GM15510 (cell line): ENCODE data around the gene IQSEC1.

Source experiments
- POLR2A ChIP-seq: IDR thresholded peaks from 3 replicates; pipeline ENCODE4 v1.6.1; 2011; ENCODE audit warnings: borderline replicate concordance; ENCODE audit not compliant: insufficient read length; ENCODE audit errors: extremely low read depth

The IQSEC1 gene

GRCh38 chr3:12964711-12965612 is 108.3 kb downstream of the IQSEC1 start:
- TF ChIP-seq POLR2A = no peak

GRCh38 chr3:12963922-12964701 is 109.1 kb downstream of the IQSEC1 start:
- no peak for TF ChIP-seq POLR2A

- no peak for TF ChIP-seq POLR2A
These were observed 109.9 kb downstream of the IQSEC1 start for GRCh38 chr3:12963231-12963896.

- no peak for TF ChIP-seq POLR2A
These were observed 110.9 kb downstream of the IQSEC1 start for GRCh38 chr3:12962292-12962691.

GRCh38 chr3:12961697-12962036 is 111.6 kb downstream of the IQSEC1 start:
- TF ChIP-seq POLR2A = no peak

- TF ChIP-seq POLR2A = no peak
These were observed 112.1 kb downstream of the IQSEC1 start for GRCh38 chr3:12961007-12961696.

- no peak for TF ChIP-seq POLR2A
These were observed 112.7 kb downstream of the IQSEC1 start for GRCh38 chr3:12960497-12960896.

- TF ChIP-seq POLR2A = no peak
These were observed 113.3 kb downstream of the IQSEC1 start for GRCh38 chr3:12959838-12960378.

GRCh38 chr3:12959410-12959809 is 113.8 kb downstream of the IQSEC1 start:
- no peak for TF ChIP-seq POLR2A

- no peak for TF ChIP-seq POLR2A
These were observed 115.1 kb downstream of the IQSEC1 start for GRCh38 chr3:12957824-12958792.

- no peak for TF ChIP-seq POLR2A
These were observed 115.9 kb downstream of the IQSEC1 start for GRCh38 chr3:12957339-12957738.

- no peak for TF ChIP-seq POLR2A
These were observed 116.9 kb downstream of the IQSEC1 start for GRCh38 chr3:12956316-12956660.

- TF ChIP-seq POLR2A = no peak
These were observed 117.4 kb downstream of the IQSEC1 start for GRCh38 chr3:12955651-12956315.

GRCh38 chr3:12954891-12955650 is 118.2 kb downstream of the IQSEC1 start:
- no peak for TF ChIP-seq POLR2A
